ENCODE results near the gene DOCK9.

Gene DOCK9

DNA sequence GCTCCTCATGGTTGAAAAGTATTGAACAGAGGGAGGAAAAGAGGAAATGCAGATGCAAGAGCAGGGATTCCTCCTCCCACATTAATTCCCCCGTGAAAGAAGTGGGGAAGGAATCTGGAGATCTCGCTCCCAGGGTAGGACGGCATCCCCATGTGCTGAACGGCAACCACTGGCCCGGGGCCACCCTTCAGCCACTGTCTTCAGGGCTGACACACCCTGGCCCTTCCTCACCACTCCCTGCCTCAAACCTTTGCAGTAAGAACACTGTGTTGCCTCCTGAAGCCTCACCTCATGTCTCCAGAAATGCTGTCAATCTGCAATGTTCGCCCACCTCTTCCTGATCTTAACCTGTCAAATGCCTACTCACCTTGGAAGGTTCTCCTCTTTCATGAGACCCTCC lies 10.9 kb upstream of the DOCK9 start:
- TF ChIP-seq, protein P1, sequence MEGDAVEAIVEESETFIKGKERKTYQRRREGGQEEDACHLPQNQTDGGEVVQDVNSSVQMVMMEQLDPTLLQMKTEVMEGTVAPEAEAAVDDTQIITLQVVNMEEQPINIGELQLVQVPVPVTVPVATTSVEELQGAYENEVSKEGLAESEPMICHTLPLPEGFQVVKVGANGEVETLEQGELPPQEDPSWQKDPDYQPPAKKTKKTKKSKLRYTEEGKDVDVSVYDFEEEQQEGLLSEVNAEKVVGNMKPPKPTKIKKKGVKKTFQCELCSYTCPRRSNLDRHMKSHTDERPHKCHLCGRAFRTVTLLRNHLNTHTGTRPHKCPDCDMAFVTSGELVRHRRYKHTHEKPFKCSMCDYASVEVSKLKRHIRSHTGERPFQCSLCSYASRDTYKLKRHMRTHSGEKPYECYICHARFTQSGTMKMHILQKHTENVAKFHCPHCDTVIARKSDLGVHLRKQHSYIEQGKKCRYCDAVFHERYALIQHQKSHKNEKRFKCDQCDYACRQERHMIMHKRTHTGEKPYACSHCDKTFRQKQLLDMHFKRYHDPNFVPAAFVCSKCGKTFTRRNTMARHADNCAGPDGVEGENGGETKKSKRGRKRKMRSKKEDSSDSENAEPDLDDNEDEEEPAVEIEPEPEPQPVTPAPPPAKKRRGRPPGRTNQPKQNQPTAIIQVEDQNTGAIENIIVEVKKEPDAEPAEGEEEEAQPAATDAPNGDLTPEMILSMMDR (conservative IDR thresholded peaks at IDR 0.05) = no peak
- H3K27ac ChIP-seq = no peak overlapping the region

DNA sequence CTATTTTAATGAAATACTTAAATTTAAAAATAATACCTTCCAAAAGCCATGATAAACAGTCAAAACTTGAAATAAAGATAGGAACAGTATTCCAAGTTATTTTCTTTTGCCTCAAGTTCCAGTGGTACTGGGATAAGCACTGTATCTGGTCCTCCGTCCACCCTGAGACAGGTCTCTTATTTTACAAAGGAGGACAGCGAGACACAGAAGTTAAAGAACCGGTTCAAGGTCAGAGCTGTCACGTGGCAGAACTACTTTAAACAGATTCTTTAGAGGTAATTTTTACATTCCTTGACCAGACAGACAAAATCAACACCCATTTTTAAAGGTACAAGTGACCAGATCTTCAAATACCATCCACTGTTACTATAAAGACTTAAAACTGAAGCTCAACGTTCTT lies 10.4 kb upstream of the DOCK9 start:
- no peak overlapping the region for H3K27ac ChIP-seq
- TF ChIP-seq, protein P1 (conservative IDR thresholded peaks at IDR 0.05) = no peak

DNA sequence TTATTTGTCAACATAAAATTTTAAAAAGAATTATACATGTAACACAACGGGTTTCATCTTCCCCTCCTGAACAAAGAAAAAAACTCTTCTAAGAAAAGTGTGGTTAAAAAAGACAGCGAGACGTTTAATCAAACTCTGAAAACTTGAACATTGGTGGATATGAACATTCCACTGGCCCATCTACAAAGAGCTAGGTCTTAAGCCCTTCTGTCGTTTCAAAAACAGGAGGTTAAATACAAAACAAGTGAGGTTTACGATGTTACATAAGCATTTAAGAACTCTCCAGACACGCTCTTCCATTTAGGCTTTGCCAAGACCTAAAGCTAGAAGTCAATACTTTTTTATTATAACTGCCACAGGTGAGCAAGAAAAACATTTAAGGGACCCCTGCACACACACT lies 9.4 kb upstream of the DOCK9 start:
- TF ChIP-seq, protein P1 (conservative IDR thresholded peaks at IDR 0.05) = no peak
- H3K27ac ChIP-seq = no peak overlapping the region

DNA sequence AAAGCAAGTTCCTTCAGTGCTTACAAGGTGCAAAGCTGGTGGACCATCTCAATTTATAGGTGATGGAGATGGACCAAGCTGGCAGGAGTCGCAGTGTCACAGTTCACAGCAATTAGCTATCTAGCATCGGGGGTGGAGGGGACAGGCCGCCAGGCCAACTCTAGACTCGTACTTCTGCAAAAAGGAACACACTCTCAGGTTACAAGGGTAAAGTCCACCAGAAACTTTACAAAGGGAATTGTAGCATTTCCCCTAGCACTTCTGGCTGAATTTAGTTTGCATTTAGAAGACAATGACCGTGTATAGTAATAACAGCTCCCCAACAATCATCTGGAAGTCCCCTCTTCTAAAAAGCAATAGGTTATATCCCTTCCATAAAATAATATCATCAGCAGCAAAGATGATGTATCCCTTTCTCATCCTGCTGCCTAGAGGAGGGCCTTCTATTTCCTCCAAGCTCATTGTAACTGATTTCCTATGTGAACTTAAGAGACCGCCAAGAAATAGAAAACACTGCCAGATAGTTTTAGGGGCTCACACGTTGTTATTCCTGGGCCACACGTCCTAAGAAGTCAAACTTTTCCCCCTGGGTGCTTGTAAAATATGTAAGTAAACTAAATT lies 8.5 kb upstream of the DOCK9 start:
- H3K27ac ChIP-seq = no peak overlapping the region; the same call in 1 of the 2 replicates
- TF ChIP-seq, protein P1 (conservative IDR thresholded peaks at IDR 0.05) = no peak

DNA sequence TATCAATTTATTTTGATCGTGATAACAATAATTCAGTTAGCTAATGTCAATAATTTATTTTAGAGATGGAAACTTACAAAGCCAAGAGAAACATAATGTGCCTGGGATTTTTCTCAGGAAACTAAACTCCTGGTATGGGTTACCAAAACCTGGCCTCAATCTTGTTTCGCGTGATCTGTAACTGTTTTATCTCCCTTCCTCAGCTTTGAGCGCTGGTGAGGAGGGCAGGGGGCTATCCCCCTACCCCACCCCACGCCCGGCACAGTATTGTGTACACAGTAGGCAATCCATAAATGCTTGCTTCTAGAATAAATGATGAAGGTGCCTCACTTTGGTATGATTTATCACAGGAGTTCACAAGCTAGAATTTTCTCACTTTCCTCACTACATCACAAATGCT lies 7.7 kb upstream of the DOCK9 start:
- peak overlapping the region; percentile 54 for H3K27ac ChIP-seq
- TF ChIP-seq, protein P1 (conservative IDR thresholded peaks at IDR 0.05) = no peak

DNA sequence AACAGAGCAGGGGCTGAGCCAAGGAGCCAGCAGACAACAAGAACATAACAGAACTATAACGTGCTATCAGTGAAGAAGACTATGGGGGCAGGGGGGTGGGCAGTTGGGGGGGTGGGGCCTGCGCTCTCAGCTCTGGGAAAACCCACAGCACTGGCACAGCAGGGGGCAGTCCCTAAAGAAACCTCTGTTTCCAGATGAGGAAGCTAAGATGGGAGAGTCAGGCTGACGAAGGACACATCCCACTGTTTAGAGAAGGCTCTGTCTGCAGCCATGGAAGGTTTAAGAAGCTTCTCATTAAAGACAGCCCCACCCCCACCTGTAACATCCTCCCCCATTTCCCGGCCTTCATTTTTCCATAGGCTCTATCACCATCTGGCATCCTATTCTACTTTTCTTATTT lies 7.1 kb upstream of the DOCK9 start:
- TF ChIP-seq, protein P1 (conservative IDR thresholded peaks at IDR 0.05) = no peak
- H3K27ac ChIP-seq = peak overlapping the region; percentile 54

DNA sequence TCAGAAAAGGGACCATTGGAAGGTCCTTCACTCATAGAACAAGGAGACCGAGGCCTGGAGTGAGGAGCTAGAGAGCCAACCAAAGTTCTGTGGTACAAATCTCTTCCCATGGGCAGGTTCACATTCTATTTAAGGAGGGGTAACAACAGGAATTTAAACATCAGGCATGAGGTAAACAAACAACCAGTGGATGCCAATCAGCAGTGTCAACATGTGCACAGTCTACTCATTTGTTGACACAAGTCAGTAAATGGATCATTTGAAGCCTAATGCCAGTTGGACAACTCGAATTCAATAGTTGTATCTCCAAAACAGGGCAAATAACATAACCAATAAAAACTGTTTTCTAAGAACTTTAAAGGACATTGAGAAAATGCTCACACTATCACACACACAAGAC lies 6.3 kb upstream of the DOCK9 start:
- peak overlapping the region; percentile 54 for H3K27ac ChIP-seq
- TF ChIP-seq, protein P1 (conservative IDR thresholded peaks at IDR 0.05) = no peak

Measured in VCaP (cell line).